ENCODE data around the gene DPF3.

The DPF3 gene

DNA sequence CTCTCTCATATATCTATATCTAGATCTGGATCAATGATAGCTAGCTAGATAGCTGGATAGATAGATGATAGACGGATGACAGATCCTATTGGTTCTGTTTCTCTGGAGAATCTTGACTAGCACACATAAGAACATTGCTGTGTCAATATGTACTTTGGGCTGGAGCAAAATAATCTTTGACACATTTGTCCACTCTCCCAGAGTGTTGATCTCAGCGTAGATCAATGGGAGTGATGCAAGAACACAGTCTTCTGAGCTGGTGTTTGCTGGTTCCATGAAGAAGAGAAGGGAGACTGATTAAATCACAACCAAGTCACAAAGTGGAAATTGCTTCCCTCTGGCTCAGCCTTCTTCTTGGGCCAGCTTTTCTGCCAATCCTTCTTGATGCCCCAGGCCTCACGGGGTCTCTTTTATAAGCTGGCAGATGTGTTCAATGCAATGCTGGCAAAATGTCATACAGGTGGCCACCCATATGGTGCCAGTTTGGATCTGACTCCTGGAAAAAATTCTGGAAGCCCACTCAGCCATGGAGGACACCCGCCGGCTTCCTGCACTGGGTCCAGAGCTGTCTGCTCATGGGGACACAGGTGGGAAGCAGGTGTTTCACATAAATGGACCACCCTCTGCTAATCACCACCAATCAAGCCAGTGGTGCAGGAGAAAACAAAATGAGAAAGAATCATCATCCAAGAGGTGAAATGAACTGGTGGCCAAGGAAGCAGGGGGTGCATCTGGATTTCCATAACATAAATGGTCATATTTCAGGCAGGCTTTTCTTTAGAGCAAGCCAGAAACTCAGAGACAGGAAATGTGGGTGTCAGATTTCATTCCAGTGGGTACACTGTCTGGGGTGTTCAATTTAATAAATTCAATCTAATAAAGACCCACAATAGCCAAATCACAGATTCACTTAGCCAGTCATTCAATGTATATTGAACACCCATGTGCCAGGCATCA lies 310.3 kb downstream of the DPF3 start:
- no peak for DNase-seq

DNA sequence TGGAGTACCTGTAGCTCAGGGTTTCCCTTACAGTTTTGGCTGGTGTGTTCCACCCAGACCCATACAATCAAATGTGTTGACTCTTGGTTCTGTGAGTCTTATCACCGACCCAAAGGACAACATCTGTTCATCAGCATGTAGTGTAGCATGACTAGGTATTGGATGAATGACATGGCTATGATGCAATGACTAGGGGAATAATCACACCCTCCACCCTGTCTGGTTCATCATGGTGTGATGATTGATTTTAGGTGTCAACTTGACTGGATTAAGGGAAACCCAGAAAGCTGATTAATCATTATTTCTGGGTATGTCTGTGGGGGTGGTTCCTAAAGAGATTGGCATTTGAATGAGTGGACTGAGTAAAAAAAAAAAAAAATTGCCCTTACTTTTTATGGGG lies 311.3 kb downstream of the DPF3 start:
- DNase-seq = no peak

DNA sequence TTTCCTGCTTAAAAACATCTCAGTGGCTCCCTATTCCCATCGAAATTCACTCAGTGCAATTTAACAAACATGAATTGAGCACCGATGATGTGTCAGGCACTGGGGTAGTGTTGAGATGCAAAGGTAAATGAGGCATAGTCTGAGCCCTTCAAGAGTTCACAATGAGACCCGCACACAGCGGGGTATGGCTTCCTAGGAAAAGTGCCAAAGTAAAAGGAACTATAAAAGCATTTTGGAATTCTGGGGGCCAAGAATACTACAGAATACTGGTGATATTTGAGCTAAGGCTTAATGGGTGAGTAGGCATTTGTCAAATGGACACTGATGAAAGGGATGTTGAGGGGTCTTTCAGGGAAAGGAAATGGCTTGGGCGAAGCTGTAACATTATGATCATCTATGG lies 315.4 kb downstream of the DPF3 start:
- no peak for DNase-seq

DNA sequence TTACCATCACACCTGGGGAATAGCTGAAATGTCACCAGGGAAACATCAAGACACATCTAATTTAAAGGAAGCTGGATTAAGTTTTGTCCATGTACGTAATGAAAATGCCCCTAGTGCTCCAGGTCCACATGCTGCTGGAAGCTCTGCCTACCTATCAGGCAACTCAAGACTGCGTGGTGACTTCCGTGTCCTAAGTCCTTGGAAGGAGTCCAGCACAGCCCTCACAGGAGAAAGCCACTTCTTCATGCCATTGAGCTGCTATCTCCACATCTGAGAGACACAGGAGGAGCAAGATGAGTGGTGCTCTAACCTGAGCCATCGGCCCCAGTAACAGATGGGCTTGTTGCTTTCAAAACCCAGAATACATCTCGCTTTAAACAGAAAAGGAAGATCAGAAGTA lies 316.4 kb downstream of the DPF3 start:
- no peak for DNase-seq

GRCh38 chr14:72576258-72576657 lies 317.6 kb downstream of the DPF3 start:
- no peak for DNase-seq

- no peak for DNase-seq
These were observed 319.2 kb downstream of the DPF3 start for GRCh38 chr14:72574715-72575114.

- no peak for DNase-seq
These were observed 320.0 kb downstream of the DPF3 start for GRCh38 chr14:72573725-72574417.
